T-helper 2 cell treated with Interferon-gamma antibody and Interleukin-4, amounts not matched to agents 5 μg/mL and 100 μg/mL, for 36 hours (primary cell): ENCODE data around the gene ZNF543.
A peak's percentile ranks its signal among the peaks of the same experiment; 100 is the strongest.

Experiments
- DNase-seq: peaks from one replicate; pipeline ENCODE4 v3.0.0; 2021; ENCODE audit warnings: low spot score
- H3K27ac Mint-ChIP-seq: one replicate; pipeline ENCODE4 v1.8.0; 2021; ENCODE audit warnings: mild to moderate bottlenecking, mixed read lengths
- H3K27me3 Mint-ChIP-seq: one replicate; pipeline ENCODE4 v1.8.0; 2021; ENCODE audit warnings: low read depth, mixed read lengths
- H3K36me3 Mint-ChIP-seq: one replicate; pipeline ENCODE4 v1.8.0; 2021; ENCODE audit warnings: low read depth, mixed read lengths
- H3K4me1 Mint-ChIP-seq: one replicate; pipeline ENCODE4 v1.8.0; 2021; ENCODE audit warnings: low read depth, mixed read lengths
- H3K4me3 Mint-ChIP-seq: one replicate; pipeline ENCODE4 v1.8.0; 2022; ENCODE audit warnings: mild to moderate bottlenecking, moderate library complexity, mixed read lengths
- H3K9me3 Mint-ChIP-seq: one replicate; pipeline ENCODE4 v1.8.0; 2021; ENCODE audit warnings: mixed read lengths

The ZNF543 gene

DNA sequence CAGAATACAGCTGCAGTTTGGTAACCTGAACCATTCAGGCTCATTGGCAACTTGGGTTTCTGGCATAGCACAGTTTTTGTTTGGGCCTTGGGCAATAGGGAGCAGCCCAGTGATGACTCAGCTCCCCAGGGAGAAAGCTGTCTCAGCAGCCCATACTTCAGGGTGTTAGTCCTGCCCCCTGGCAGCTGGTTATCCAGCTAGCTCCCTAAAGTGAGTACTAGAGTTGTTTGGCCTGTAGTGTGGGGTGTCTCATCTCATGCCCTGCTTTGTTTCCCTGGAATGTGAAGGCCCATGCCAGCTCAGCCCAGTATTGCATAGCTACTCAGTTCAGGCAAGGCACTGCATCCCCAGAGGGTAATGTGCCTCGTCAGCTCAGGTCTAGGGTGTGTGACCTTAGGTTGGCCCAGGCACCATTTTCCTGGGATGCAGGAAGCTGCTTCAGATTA is 18.2 kb upstream of the ZNF543 start:
- Mint-ChIP-seq H3K4me1 (no peaks in the 10 kb centered on the region), H3K9me3 (peaks cover 46% of the 10 kb centered on the region), H3K36me3 (peaks cover 73% of the 10 kb centered on the region), H3K4me3 (no peak overlapping the region), H3K27me3 (no peaks in the 10 kb centered on the region), H3K27ac (no peak overlapping the region)
- DNase-seq = no peak

DNA sequence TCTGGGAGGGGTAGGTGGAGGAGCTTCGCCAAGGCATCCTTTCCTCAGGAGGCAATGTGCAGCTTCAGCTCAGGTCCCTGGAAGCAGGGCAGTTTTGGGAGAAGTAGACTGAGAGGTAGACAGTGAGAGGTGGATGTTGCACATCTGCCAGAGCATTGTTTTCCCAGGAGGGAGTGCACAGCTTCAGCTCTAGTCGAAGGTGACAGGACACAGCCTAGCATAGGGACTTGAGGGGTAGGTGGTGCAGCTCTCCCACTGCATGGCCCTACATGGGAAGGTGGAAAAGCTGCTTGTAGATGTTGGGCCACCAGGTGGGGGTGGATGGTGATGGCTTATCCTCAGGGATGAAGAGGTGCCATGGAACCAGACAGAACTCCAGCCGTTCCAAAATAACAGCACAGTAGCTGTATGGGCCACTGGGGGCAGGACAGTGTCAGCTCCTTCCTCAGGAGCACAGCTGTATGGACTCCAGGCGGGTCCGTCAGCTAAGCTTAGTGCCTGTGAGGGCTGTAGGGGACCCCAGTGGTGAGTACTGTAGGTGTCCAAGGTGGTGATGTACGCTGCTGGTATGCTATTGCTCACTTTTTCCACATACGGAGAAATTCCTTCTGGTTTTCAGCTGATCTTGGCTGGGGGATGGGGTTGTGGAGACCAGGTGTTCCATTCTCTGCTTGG is 17.4 kb upstream of the ZNF543 start:
- Mint-ChIP-seq H3K27ac (no peak overlapping the region), H3K36me3 (peaks cover 65% of the 10 kb centered on the region)

DNA sequence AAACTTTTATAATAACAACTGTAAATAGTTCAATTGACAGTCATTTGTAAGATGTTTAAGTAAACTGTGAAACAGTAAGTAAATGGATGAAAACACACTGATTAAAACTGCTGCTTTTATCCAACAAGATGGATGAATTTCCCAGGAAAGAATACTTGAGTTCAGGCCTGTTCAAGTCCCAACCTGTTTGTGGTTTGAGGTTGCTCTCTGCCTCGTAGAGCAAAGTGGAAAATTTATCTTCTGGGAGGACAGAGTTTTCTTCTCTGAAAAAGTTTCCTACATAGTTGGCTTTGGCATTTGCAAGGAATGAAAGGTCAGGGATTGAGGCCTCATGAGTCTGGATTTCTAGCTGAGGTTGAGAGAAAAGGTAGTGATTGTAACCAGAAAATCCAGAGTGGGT is 15.2 kb upstream of the ZNF543 start:
- peaks cover 46% of the 10 kb centered on the region for H3K36me3 Mint-ChIP-seq
- DNase-seq = no peak
- peaks cover 41% of the 10 kb centered on the region for H3K9me3 Mint-ChIP-seq
- no peak overlapping the region for H3K27ac Mint-ChIP-seq
- no peak overlapping the region for H3K4me3 Mint-ChIP-seq
- no peaks in the 10 kb centered on the region for H3K27me3 Mint-ChIP-seq
- H3K4me1 Mint-ChIP-seq = no peaks in the 10 kb centered on the region

More for the DNA sequence above, 17.4 kb upstream of the ZNF543 start:
- Mint-ChIP-seq H3K4me1 (no peaks in the 10 kb centered on the region), H3K27me3 (no peaks in the 10 kb centered on the region), H3K9me3 (peaks cover 39% of the 10 kb centered on the region), H3K4me3 (no peak overlapping the region)
- no peak for DNase-seq

DNA sequence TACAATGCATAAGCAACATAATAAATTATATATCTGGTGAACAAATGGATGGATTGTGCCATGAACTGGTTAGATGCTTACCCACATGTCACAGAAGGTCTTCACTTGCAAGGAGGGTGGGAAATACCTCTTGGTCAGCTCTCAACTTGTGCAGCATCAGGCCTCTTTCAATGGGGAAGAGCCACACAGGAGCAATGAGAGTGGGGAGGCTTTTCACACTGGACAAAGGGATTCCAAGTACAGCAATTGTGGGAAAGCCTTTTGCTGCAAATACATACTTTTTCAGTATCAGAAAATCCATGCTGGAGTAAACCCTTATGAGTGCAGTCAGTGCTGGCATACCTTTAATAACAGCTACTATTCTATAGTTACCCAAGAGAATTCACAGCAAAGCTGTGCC is 11.8 kb upstream of the ZNF543 start:
- H3K36me3 Mint-ChIP-seq = peaks cover 14% of the 10 kb centered on the region
- H3K27ac Mint-ChIP-seq = no peak overlapping the region
- no peak for DNase-seq
- no peak overlapping the region for H3K4me3 Mint-ChIP-seq
- no peaks in the 10 kb centered on the region for H3K4me1 Mint-ChIP-seq
- peaks cover 37% of the 10 kb centered on the region for H3K9me3 Mint-ChIP-seq
- H3K27me3 Mint-ChIP-seq = no peaks in the 10 kb centered on the region

DNA sequence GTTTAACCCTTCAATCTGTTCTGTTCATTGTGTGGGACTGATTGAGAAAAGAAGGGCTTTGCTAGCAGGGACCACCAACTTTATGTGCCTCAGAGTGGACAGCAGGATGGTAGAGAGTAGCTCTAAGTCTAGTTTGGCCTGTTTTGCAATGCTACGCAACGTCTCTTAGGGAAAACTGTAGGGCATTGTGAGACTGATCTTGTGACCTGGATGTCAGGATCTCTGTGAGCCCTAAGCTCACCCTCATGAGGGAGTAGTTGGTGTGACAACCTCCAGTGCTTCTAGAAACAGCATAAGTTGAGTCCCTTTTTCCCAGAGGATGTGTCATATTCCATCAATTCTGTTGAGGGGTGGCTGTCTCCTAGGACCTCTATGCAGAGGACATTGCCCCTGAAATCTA is 9.5 kb upstream of the ZNF543 start:
- no peak for DNase-seq
- H3K27ac Mint-ChIP-seq = no peak overlapping the region
- H3K9me3 Mint-ChIP-seq = peaks cover 40% of the 10 kb centered on the region
- H3K4me1 Mint-ChIP-seq = no peaks in the 10 kb centered on the region
- H3K36me3 Mint-ChIP-seq = no peaks in the 10 kb centered on the region
- H3K27me3 Mint-ChIP-seq = peaks cover 8% of the 10 kb centered on the region
- no peak overlapping the region for H3K4me3 Mint-ChIP-seq

DNA sequence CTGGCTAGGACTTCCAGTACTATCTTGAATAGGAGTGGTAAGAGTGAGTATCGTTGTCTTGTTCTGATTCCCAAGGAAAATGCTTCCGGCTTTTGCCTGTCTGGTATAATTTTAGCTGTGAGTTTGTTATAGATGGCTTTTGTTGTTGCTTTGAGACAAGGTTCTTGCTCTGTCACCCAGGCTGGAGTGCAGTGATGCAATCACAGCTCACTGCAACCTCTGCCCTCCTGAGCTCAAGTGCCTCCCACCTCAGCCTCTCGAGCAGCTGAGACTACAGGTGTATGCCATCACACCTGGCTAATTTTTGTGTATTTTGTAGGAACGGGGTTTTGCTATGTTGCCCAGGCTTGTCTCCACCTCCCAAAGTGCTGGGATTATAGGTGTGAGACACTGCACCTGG is 6.1 kb upstream of the ZNF543 start:
- Mint-ChIP-seq H3K36me3 (peaks cover 1% of the 10 kb centered on the region), H3K4me3 (no peak overlapping the region), H3K9me3 (peaks cover 47% of the 10 kb centered on the region), H3K4me1 (no peaks in the 10 kb centered on the region), H3K27ac (no peak overlapping the region), H3K27me3 (peaks cover 21% of the 10 kb centered on the region)
- DNase-seq = no peak

DNA sequence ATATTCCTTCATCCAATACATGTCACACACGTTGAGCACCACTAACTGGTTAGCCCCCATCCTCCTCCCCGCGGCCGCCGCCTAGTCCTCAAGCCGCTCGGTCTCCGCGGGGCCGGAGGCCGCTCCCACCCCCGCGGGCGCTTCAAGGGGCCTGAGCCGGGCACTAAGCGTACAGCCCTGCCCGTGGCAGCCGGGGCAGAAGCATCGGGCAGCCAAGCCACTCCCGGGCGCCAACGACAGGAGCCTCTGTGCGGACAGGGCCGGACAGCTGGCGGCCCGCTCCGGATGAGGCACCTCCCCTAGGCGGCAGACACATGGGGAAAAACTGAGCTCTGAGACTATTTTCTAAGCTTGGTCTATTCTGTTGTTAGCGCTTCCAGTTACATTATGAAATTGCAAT is 2.8 kb upstream of the ZNF543 start:
- Mint-ChIP-seq H3K36me3 (peaks cover 17% of the 10 kb centered on the region), H3K27me3 (peaks cover 21% of the 10 kb centered on the region), H3K9me3 (peaks cover 38% of the 10 kb centered on the region), H3K4me1 (peaks cover 15% of the 10 kb centered on the region), H3K4me3 (no peak overlapping the region), H3K27ac (no peak overlapping the region)
- DNase-seq = no peak

DNA sequence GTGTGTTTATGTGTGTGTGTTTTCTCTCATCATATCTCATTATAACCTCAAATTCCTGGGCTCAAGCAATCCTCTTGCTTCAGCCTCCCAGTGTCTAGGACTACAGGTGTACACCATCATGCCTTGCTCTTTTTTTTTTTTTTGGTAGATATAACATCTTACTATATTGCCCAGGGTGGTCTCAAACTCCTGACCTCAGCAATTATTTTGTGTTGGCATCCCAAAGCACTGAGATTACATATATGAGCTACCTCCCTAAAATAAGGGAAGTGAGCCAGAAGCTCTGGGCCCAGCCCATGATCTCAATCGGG is 448 bp upstream of the ZNF543 start:
- Mint-ChIP-seq H3K36me3 (peaks cover 38% of the 10 kb centered on the region), H3K4me3 (peak overlapping the region; percentile 93), H3K4me1 (peaks cover 18% of the 10 kb centered on the region), H3K27me3 (peaks cover 21% of the 10 kb centered on the region), H3K27ac (peak overlapping the region; percentile 91), H3K9me3 (peaks cover 43% of the 10 kb centered on the region)
- DNase-seq = no peak

DNA sequence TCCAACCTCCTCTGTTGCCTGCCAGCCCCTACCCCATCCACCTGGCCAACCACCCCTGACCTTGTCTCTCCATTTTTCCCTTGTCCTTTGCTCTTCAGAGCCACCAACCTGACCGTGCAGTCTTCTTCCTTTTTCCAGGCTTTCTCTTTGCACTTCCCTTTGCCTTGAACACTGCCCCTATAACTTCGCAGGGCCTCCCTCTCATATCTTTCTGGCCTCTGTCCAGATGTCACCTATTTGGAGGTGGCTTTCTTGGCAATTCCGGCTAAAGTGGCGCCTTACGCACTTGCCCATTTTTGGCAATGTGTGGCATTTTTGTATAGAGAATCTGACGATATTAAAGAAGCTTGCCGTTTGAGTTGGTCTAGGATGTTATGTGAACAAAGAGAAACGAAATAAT is 844 bp downstream of the ZNF543 start:
- no peak for DNase-seq
- peaks cover 9% of the 10 kb centered on the region for H3K27me3 Mint-ChIP-seq
- peaks cover 37% of the 10 kb centered on the region for H3K9me3 Mint-ChIP-seq
- peaks cover 18% of the 10 kb centered on the region for H3K4me1 Mint-ChIP-seq
- peak overlapping the region; percentile 93 for H3K4me3 Mint-ChIP-seq
- H3K27ac Mint-ChIP-seq = peak overlapping the region; percentile 91
- H3K36me3 Mint-ChIP-seq = peaks cover 51% of the 10 kb centered on the region

DNA sequence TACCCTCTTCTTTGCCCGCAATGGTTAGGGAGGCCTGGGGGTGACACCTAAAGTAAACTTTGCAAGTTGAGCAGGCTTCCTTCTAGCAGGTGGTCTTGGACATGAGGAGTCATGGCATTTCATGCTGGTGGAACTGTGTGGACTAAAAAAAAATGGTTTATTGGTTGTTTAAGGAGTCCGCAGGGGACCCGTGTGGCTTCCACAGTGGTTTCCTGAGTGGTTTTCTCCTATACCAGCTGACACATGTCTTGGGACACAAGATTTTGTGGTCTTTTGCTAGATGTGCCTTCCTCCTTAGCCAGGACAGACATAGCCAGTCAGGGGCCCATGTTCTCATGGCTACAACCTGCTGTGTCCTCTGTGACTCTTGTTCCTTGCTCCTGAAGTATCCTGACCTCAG is 1.5 kb downstream of the ZNF543 start:
- Mint-ChIP-seq H3K36me3 (peaks cover 57% of the 10 kb centered on the region), H3K4me1 (peaks cover 18% of the 10 kb centered on the region), H3K4me3 (peak overlapping the region; percentile 93), H3K9me3 (peaks cover 36% of the 10 kb centered on the region), H3K27me3 (peaks cover 5% of the 10 kb centered on the region), H3K27ac (peak overlapping the region; percentile 15)
- no peak for DNase-seq

DNA sequence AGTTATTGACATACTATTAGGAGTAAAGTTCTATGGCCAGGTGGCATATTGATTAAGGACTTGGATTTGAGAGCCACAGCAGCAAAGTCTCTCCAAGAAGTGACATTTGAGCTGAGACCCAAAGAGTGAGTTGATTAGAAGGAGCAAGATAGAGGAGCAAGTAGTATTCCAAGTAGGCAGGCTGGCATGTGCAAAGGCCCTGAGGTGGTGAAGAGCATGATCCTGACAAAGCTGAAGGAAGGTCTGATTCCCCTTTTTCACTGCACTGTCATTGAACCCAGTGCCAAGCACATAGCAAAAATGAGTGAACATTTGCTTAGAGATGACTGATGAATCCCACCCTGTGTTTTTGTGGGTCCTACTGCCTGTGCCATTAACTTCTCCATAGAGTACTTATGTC is 4.7 kb downstream of the ZNF543 start:
- H3K27ac Mint-ChIP-seq = no peak overlapping the region

DNA sequence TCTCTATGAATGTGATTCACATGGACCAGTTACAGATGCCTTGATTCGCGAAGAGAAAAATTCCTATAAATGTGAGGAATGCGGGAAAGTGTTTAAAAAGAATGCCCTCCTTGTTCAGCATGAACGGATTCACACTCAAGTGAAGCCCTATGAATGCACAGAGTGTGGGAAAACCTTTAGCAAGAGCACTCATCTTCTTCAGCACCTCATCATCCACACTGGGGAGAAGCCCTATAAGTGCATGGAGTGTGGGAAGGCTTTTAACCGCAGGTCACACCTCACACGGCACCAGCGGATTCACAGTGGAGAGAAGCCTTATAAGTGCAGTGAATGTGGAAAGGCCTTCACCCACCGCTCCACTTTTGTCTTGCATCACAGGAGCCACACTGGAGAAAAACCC is 7.7 kb downstream of the ZNF543 start:
- no peak for DNase-seq
- Mint-ChIP-seq H3K4me3 (no peak overlapping the region), H3K27ac (no peak overlapping the region), H3K27me3 (no peaks in the 10 kb centered on the region), H3K36me3 (peaks cover 83% of the 10 kb centered on the region), H3K9me3 (peaks cover 56% of the 10 kb centered on the region), H3K4me1 (no peaks in the 10 kb centered on the region)

More for the DNA sequence above, 4.7 kb downstream of the ZNF543 start:
- H3K4me1 Mint-ChIP-seq = peaks cover 15% of the 10 kb centered on the region
- H3K27me3 Mint-ChIP-seq = no peaks in the 10 kb centered on the region
- H3K36me3 Mint-ChIP-seq = peaks cover 87% of the 10 kb centered on the region
- no peak overlapping the region for H3K4me3 Mint-ChIP-seq
- peaks cover 43% of the 10 kb centered on the region for H3K9me3 Mint-ChIP-seq
- no peak for DNase-seq

DNA sequence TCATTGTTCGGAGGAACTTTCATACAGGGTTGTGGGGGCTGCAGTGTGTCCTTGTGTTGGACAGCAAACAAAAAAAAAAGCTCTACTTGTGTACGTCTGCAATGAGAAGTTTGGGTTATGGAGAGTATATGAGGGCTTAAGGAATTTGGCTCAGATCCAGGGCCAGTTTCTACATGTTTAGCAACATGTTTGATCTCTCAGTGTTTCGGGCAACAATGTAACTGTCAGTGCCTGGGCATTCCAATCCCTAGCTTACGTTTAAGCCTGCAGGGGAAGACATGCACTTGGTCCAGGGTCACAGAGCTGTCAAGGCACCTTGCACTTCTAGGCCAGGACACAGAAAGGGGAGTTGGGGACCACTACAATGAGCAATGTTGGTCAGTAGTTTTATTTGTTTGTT is 13.9 kb downstream of the ZNF543 start:
- no peaks in the 10 kb centered on the region for H3K27me3 Mint-ChIP-seq
- H3K9me3 Mint-ChIP-seq = peaks cover 50% of the 10 kb centered on the region
- H3K36me3 Mint-ChIP-seq = peaks cover 23% of the 10 kb centered on the region
- H3K4me1 Mint-ChIP-seq = no peaks in the 10 kb centered on the region
- H3K27ac Mint-ChIP-seq = no peak overlapping the region
- no peak overlapping the region for H3K4me3 Mint-ChIP-seq
- DNase-seq = no peak

DNA sequence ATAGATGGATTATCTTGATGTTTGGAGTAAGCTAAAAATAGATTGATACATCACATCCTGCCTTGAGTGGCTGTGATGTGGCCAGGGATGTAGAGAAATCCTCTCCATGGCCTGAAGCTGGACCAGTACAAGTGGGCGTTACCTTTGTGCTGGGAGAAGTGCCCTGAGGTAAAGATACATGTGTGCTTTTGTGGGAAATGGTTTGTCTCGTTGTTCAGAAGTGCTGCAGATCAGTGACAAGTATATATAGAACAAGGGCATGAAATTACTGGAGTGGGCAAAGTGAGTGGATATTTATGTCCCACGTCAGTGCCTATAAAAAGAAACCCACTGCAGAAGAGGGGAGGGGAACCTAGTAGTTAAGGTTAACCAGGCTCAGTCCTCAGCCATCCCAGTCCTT is 18.6 kb downstream of the ZNF543 start:
- no peak for DNase-seq
- Mint-ChIP-seq H3K9me3 (peaks cover 35% of the 10 kb centered on the region), H3K36me3 (no peaks in the 10 kb centered on the region), H3K4me1 (no peaks in the 10 kb centered on the region), H3K27ac (no peak overlapping the region), H3K4me3 (no peak overlapping the region), H3K27me3 (no peaks in the 10 kb centered on the region)

DNA sequence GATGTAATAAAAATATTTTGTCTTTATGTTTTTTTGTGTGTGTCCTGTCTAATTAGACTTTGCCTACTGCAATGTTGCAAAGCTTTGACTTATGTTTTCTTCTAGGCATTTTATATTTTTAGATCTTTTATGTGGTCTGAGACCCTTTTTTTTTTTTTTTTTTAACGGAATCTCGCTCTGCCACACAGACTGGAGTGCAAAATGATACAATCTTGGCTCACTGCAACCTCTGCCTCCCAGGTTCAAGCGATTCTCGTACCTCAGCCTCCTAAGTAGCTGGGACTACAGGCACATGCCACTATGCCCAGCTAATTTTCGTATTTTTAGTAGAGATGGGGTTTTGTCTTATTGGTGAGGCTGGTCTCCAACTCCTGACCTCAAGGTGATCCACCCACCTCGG is 22.3 kb downstream of the ZNF543 start:
- Mint-ChIP-seq H3K27ac (no peak overlapping the region), H3K4me3 (no peak overlapping the region), H3K9me3 (peaks cover 32% of the 10 kb centered on the region), H3K36me3 (no peaks in the 10 kb centered on the region), H3K4me1 (no peaks in the 10 kb centered on the region), H3K27me3 (no peaks in the 10 kb centered on the region)
- no peak for DNase-seq
